Hippocampal formation (tissue), 2 donors: Measurements from ENCODE around the gene SORCS1.
"Not testable (repeated sequence)": the region's sequence is repeated elsewhere in the genome, so short reads cannot be mapped to it uniquely, and the experiment has no call there.

ENCODE experiments used
- DNase-seq, 2 donors: peaks; one replicate each; lab custom pipeline; 2025; lab: John Stamatoyannopoulos, UW

SORCS1 gene

GRCh38 chr10:106947643-106948042, 216.9 kb downstream of the SORCS1 start:
- DNase-seq, result no peak

- no peak for DNase-seq
These were observed 222.4 kb downstream of the SORCS1 start for GRCh38 chr10:106942035-106942662.

- no peak for DNase-seq
These were observed 223.0 kb downstream of the SORCS1 start for GRCh38 chr10:106941297-106942034.

GRCh38 chr10:106938513-106938912, 226.0 kb downstream of the SORCS1 start:
- no peak for DNase-seq

GRCh38 chr10:106935978-106936451, 228.5 kb downstream of the SORCS1 start:
- no peak for DNase-seq

GRCh38 chr10:106931853-106932249, 232.7 kb downstream of the SORCS1 start:
- no peak for DNase-seq

- DNase-seq, result no peak
These were observed 233.2 kb downstream of the SORCS1 start for GRCh38 chr10:106931159-106931852.

- no peak for DNase-seq
These were observed 233.8 kb downstream of the SORCS1 start for GRCh38 chr10:106930751-106931150.

GRCh38 chr10:106929291-106929895, 235.1 kb downstream of the SORCS1 start:
- no peak for DNase-seq

GRCh38 chr10:106928151-106928550, 236.4 kb downstream of the SORCS1 start:
- DNase-seq, result not testable (repeated sequence)

- DNase-seq, result no peak
These were observed 239.3 kb downstream of the SORCS1 start for GRCh38 chr10:106925191-106925590.

GRCh38 chr10:106920538-106920937, 244.0 kb downstream of the SORCS1 start:
- DNase-seq, result peak in 1 of 2 donors; percentile 23

- DNase-seq, result no peak
These were observed 244.6 kb downstream of the SORCS1 start for GRCh38 chr10:106919871-106920282.

- no peak for DNase-seq
These were observed 247.0 kb downstream of the SORCS1 start for GRCh38 chr10:106917452-106918055.

GRCh38 chr10:106914016-106914415, 250.5 kb downstream of the SORCS1 start:
- no peak for DNase-seq

- no peak for DNase-seq
These were observed 251.2 kb downstream of the SORCS1 start for GRCh38 chr10:106913348-106913747.

- no peak for DNase-seq
These were observed 253.4 kb downstream of the SORCS1 start for GRCh38 chr10:106911096-106911495.

- no peak for DNase-seq
These were observed 253.8 kb downstream of the SORCS1 start for GRCh38 chr10:106910666-106911065.

- no peak for DNase-seq
These were observed 256.3 kb downstream of the SORCS1 start for GRCh38 chr10:106908225-106908624.

- no peak for DNase-seq
These were observed 260.3 kb downstream of the SORCS1 start for GRCh38 chr10:106904209-106904608.

GRCh38 chr10:106903180-106903579, 261.3 kb downstream of the SORCS1 start:
- no peak for DNase-seq
